ENCODE measurements around the gene FBXL17.

FBXL17 gene

GRCh38 chr5:107982703-107983425 lies 399.0 kb downstream of the FBXL17 start:
- no peak for DNase-seq

GRCh38 chr5:107980923-107981692 lies 400.8 kb downstream of the FBXL17 start:
- DNase-seq = no peak

- no peak for DNase-seq
These were observed 402.0 kb downstream of the FBXL17 start for GRCh38 chr5:107979900-107980299.

- no peak for DNase-seq
These were observed 402.6 kb downstream of the FBXL17 start for GRCh38 chr5:107979291-107979690.

- no peak for DNase-seq
These were observed 404.3 kb downstream of the FBXL17 start for GRCh38 chr5:107977550-107978071.

GRCh38 chr5:107975568-107975967 lies 406.3 kb downstream of the FBXL17 start:
- DNase-seq = no peak

GRCh38 chr5:107971846-107972245 lies 410.1 kb downstream of the FBXL17 start:
- DNase-seq = no peak

GRCh38 chr5:107969847-107970246 lies 412.1 kb downstream of the FBXL17 start:
- no peak for DNase-seq

GRCh38 chr5:107968998-107969397 lies 412.9 kb downstream of the FBXL17 start:
- DNase-seq = no peak

- DNase-seq = no peak
These were observed 413.5 kb downstream of the FBXL17 start for GRCh38 chr5:107968406-107968843.

GRCh38 chr5:107966201-107966600 lies 415.7 kb downstream of the FBXL17 start:
- DNase-seq = no peak

- peak; percentile 86 for DNase-seq
These were observed 417.2 kb downstream of the FBXL17 start for GRCh38 chr5:107964722-107965121.

GRCh38 chr5:107959573-107960279 lies 422.2 kb downstream of the FBXL17 start:
- DNase-seq = no peak

GRCh38 chr5:107958861-107959260 lies 423.0 kb downstream of the FBXL17 start:
- DNase-seq = peak; percentile 13

- no peak for DNase-seq
These were observed 423.5 kb downstream of the FBXL17 start for GRCh38 chr5:107958432-107958831.

GRCh38 chr5:107957051-107957450 lies 424.8 kb downstream of the FBXL17 start:
- DNase-seq = peak; percentile 95

GRCh38 chr5:107955321-107955720 lies 426.6 kb downstream of the FBXL17 start:
- DNase-seq = no peak

GRCh38 chr5:107954254-107954653 lies 427.6 kb downstream of the FBXL17 start:
- no peak for DNase-seq

GRCh38 chr5:107952450-107952849 lies 429.4 kb downstream of the FBXL17 start:
- peak; percentile 4 for DNase-seq

GRCh38 chr5:107951309-107951708 lies 430.6 kb downstream of the FBXL17 start:
- DNase-seq = peak; percentile 42

GRCh38 chr5:107950776-107951175 lies 431.1 kb downstream of the FBXL17 start:
- no peak for DNase-seq

GRCh38 chr5:107949688-107950341 lies 432.1 kb downstream of the FBXL17 start:
- no peak for DNase-seq

- peak; percentile 43 for DNase-seq
These were observed 433.5 kb downstream of the FBXL17 start for GRCh38 chr5:107948377-107948776.

All from NCI-H82 (cell line).